OCI-LY1 (cell line): ENCODE results near the gene DDX56.

Experiments used
- H2AFZ ChIP-seq: fragments of 200-600 bp; sonication (generic), shearing (Covaris generic); 2 replicates; pipeline ENCODE4 v1.6.0; 2014; ENCODE audit warnings: antibody characterized with exemption, mild to moderate bottlenecking, low read length
- H3F3A ChIP-seq: fragments of 200-600 bp; sonication (generic), shearing (Covaris generic); 2 replicates; pipeline ENCODE4 v1.6.0; 2014; ENCODE audit warnings: mild to moderate bottlenecking, antibody characterized with exemption, low read length, moderate library complexity; ENCODE audit not compliant: insufficient read depth
- H3K27ac ChIP-seq: fragments of 200-600 bp; sonication (generic); 2 replicates; pipeline ENCODE4 v1.5.1; 2014; ENCODE audit warnings: low read length, mixed run types, mild to moderate bottlenecking, low read depth; ENCODE audit not compliant: poor library complexity, severe bottlenecking
- H3K27me3 ChIP-seq: fragments of 200-600 bp; sonication (generic); 2 replicates; pipeline ENCODE4 v1.6.0; 2014; ENCODE audit warnings: antibody characterized with exemption, mild to moderate bottlenecking, low read length, moderate library complexity; ENCODE audit not compliant: insufficient read depth
- H3K36me3 ChIP-seq: fragments of 200-600 bp; sonication (generic); 2 replicates; pipeline ENCODE4 v1.6.1; 2014; ENCODE audit warnings: mild to moderate bottlenecking, antibody characterized with exemption, low read length, moderate library complexity, mixed read lengths; ENCODE audit not compliant: insufficient read depth
- H3K4me1 ChIP-seq: fragments of 200-600 bp; sonication (generic); 2 replicates; pipeline ENCODE4 v1.5.1; 2014; ENCODE audit warnings: mild to moderate bottlenecking, low read length, moderate library complexity; ENCODE audit not compliant: insufficient read depth, severe bottlenecking
- H3K4me2 ChIP-seq: fragments of 200-600 bp; sonication (generic), shearing (Covaris generic); 2 replicates; pipeline ENCODE4 v1.6.1; 2014; ENCODE audit warnings: low read length
- H3K4me3 ChIP-seq: fragments of 200-600 bp; sonication (generic); 2 replicates; pipeline ENCODE4 v1.5.1; 2014; ENCODE audit warnings: low read length, low read depth, mild to moderate bottlenecking, mixed read lengths; ENCODE audit not compliant: poor library complexity, severe bottlenecking
- H3K79me2 ChIP-seq: fragments of 200-600 bp; shearing (Covaris generic); 2 replicates; pipeline ENCODE4 v1.6.1; 2016; ENCODE audit warnings: mixed run types, low read length, mixed read lengths; ENCODE audit not compliant: insufficient read depth
- H3K9ac ChIP-seq: fragments of 200-600 bp; sonication (generic), shearing (Covaris generic); 2 replicates; pipeline ENCODE4 v1.6.1; 2014; ENCODE audit warnings: mild to moderate bottlenecking, low read length, mixed read lengths
- H3K9me2 ChIP-seq: fragments of 200-600 bp; sonication (generic), shearing (Covaris generic); 2 replicates; pipeline ENCODE4 v1.6.1; 2014; ENCODE audit warnings: low read depth, mild to moderate bottlenecking, low read length, mixed read lengths
- H3K9me3 ChIP-seq: fragments of 200-600 bp; shearing (Covaris generic); 2 replicates; pipeline ENCODE4 v1.6.1; 2014; ENCODE audit warnings: low read length, mixed read lengths
- H4K20me1 ChIP-seq: fragments of 200-600 bp; sonication (generic), shearing (Covaris generic); 2 replicates; pipeline ENCODE4 v1.6.0; 2016; ENCODE audit warnings: mild to moderate bottlenecking, low read length; ENCODE audit not compliant: insufficient read depth
- EZH2 ChIP-seq: fragments of 200-600 bp; sonication (generic), shearing (Covaris generic); IDR thresholded peaks from 2 replicates; pipeline ENCODE4 v1.8.0; 2017; ENCODE audit warnings: borderline replicate concordance, mixed run types, mild to moderate bottlenecking, antibody characterized with exemption, low read length, moderate library complexity, mixed read lengths
- TF ChIP-seq, protein P1 (sequence below): fragments of 200-600 bp; sonication (generic), shearing (Covaris generic); IDR thresholded peaks from 2 replicates; pipeline ENCODE4 v1.5.1; 2017; ENCODE audit warnings: mild to moderate bottlenecking, antibody characterized with exemption, low read length, moderate library complexity, mixed read lengths

DDX56 gene

DNA sequence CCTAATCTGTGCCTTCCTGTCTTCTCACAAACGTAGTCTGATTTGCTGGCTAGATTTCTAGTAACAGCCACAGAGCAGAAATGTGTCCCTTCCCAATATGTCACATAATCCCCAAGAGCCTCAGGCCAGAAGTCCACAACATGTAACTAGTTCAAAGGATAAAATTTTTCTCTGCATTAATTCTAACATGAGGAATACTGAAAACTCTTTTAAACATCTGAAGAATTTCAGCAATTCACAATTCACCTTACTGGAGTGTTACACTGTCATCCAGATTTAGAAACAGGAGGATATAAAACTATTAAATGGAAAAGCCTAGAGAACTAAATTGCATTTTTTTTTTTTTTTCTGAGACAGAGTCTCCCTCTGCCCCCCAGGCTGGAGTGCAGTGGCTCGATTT is 2.5 kb upstream of the DDX56 start:
- Histone ChIP-seq H3K4me2 (no peak overlapping the region), H3K4me3 (no peak overlapping the region), H3K27ac (no peak overlapping the region), H2AFZ (no peak overlapping the region), H3K79me2 (peaks cover 19% of the 10 kb centered on the region), H4K20me1 (no peaks in the 10 kb centered on the region), H3K9ac (no peak overlapping the region), H3K27me3 (no peaks in the 10 kb centered on the region), H3K9me3 (no peaks in the 10 kb centered on the region), H3K9me2 (no peaks in the 10 kb centered on the region), H3K36me3 (peaks cover 65% of the 10 kb centered on the region), H3F3A (no peaks in the 10 kb centered on the region), H3K4me1 (peaks cover 38% of the 10 kb centered on the region)
- TF ChIP-seq, protein P1, sequence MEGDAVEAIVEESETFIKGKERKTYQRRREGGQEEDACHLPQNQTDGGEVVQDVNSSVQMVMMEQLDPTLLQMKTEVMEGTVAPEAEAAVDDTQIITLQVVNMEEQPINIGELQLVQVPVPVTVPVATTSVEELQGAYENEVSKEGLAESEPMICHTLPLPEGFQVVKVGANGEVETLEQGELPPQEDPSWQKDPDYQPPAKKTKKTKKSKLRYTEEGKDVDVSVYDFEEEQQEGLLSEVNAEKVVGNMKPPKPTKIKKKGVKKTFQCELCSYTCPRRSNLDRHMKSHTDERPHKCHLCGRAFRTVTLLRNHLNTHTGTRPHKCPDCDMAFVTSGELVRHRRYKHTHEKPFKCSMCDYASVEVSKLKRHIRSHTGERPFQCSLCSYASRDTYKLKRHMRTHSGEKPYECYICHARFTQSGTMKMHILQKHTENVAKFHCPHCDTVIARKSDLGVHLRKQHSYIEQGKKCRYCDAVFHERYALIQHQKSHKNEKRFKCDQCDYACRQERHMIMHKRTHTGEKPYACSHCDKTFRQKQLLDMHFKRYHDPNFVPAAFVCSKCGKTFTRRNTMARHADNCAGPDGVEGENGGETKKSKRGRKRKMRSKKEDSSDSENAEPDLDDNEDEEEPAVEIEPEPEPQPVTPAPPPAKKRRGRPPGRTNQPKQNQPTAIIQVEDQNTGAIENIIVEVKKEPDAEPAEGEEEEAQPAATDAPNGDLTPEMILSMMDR: no peak
- no peak for TF ChIP-seq EZH2

DNA sequence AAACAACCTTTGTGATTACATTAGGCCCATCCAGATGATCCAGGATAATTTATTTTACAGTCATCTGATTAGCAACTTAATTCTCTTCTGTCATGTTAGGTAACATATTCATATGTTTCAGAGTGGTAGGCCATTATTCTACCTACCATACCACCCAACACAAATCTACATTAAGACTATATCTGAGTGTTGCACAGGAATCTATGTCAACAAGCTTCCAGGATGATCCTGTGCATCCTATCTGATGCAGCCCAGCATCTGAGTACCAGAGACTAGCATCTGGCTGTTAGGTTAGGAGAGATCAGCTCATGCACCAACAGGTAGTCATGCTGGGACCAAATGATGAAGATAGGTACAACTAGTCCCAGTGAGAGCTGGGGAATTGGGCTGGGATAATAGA is 1.3 kb upstream of the DDX56 start:
- H3K4me3 ChIP-seq: peak overlapping the region; percentile 87
- peak overlapping the region; percentile 95; the same call in 1 of the 2 replicates for H3K9ac ChIP-seq
- TF ChIP-seq, protein P1: no peak
- H3K27me3 ChIP-seq: no peaks in the 10 kb centered on the region
- no peak overlapping the region for H2AFZ ChIP-seq
- no peaks in the 10 kb centered on the region for H3K9me2 ChIP-seq
- H3K4me1 ChIP-seq: peaks cover 27% of the 10 kb centered on the region
- H3F3A ChIP-seq: no peaks in the 10 kb centered on the region
- H3K9me3 ChIP-seq: no peaks in the 10 kb centered on the region
- no peaks in the 10 kb centered on the region for H4K20me1 ChIP-seq
- no peak overlapping the region for H3K27ac ChIP-seq
- H3K79me2 ChIP-seq: peaks cover 14% of the 10 kb centered on the region
- peaks cover 65% of the 10 kb centered on the region for H3K36me3 ChIP-seq
- H3K4me2 ChIP-seq: peak overlapping the region; percentile 85

DNA sequence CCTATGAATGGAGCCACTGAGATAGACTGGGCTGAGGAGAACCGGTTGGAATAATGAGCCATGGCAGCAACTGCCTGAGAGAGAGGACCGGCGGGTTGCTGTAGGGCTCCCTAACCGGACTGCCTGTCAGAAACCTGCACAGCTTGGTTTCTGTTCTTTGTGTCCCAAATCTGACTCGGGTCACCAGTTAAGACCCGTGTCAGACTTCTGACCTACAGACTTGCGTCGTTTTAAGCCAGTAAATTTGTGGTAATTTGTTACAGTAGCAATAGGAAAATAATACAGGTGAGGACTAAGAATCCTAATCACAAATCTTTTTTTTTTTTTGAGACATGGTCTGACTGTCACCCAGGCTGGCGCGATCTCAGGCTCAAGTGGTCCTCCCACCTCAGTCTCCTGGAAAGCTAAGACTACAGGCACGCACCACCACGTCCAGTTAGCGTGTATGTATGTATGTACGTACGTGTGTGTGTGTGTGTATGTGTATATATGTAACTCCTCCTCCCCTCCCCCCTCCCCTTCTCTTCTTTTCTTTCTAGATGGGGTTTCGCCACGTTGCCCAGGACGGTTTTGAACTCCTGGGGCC is 672 bp upstream of the DDX56 start:
- no peaks in the 10 kb centered on the region for H3F3A ChIP-seq
- peaks cover 23% of the 10 kb centered on the region for H3K4me1 ChIP-seq
- TF ChIP-seq EZH2: no peak
- TF ChIP-seq, protein P1: no peak
- peaks cover 14% of the 10 kb centered on the region for H3K79me2 ChIP-seq
- H3K9me3 ChIP-seq: no peaks in the 10 kb centered on the region
- peak overlapping the region; percentile 85 for H3K4me2 ChIP-seq
- H3K9ac ChIP-seq: peak overlapping the region; percentile 95
- H3K27me3 ChIP-seq: no peaks in the 10 kb centered on the region
- H4K20me1 ChIP-seq: no peaks in the 10 kb centered on the region
- peak overlapping the region; percentile 87 for H3K4me3 ChIP-seq
- H3K9me2 ChIP-seq: no peaks in the 10 kb centered on the region
- H3K27ac ChIP-seq: peak overlapping the region; percentile 26
- no peak overlapping the region for H2AFZ ChIP-seq
- H3K36me3 ChIP-seq: peaks cover 65% of the 10 kb centered on the region
